ENCODE data around the gene FUS. TPM values are rescaled to one million over a fixed set of nuclear protein-coding genes. Genes with fewer than 3 reads are reported as not detected.

The FUS gene
- total and polyA plus RNA-seq, 2 of the 13 experiments (the other 11 are each of a cell fraction or from before 2014, with no cell fraction given) = 68.1 to 168 TPM

DNA sequence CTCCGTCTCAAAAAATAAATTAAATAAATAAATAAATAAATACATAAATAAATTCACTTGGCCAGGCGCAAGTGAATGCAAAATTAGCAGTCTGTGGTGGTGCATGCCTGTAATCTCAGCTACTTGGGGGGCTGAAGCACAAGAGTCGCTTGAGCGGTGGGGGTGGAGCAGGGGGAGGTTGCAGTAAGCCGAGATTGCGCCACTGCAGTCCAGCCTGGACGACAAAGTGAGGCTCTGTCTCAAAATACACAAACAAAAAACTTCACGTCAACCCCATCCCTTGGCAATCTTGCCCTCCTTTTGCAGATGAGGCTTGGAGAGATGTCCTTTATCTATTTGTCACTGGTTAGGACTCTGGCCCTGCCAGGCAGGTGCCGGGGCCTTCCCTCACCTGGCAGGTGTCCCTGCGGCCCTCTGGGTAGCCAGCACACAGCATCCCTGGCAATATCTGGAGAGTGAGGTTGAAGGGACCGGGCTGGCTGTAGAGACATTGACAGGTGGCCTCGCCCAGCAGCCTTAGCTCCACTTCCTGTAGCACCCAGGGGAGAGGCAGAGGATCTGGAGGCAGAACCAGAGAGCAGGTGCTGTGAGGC is 34.4 kb upstream of the FUS start (continued):
- TF ChIP-seq ZNF737 (CRISPR knock-in tag; IDR thresholded peaks at IDR 0.05; ENCODE audit: borderline replicate concordance) (no peak), MAZ (IDR thresholded peaks at IDR 0.05; ENCODE audit: borderline replicate concordance, low read depth, low read length) (peak; percentile 78), MAZ (CRISPR knock-in tag; IDR thresholded peaks at IDR 0.05; ENCODE audit: low read depth) (no peak), ZNF510 (CRISPR knock-in tag; IDR thresholded peaks at IDR 0.05; ENCODE audit: low read depth) (no peak)
- TF ChIP-seq, protein P1, sequence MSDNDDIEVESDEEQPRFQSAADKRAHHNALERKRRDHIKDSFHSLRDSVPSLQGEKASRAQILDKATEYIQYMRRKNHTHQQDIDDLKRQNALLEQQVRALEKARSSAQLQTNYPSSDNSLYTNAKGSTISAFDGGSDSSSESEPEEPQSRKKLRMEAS (IDR thresholded peaks at IDR 0.05) = peak; percentile 29; the same call in 1 of the 2 replicates

DNA sequence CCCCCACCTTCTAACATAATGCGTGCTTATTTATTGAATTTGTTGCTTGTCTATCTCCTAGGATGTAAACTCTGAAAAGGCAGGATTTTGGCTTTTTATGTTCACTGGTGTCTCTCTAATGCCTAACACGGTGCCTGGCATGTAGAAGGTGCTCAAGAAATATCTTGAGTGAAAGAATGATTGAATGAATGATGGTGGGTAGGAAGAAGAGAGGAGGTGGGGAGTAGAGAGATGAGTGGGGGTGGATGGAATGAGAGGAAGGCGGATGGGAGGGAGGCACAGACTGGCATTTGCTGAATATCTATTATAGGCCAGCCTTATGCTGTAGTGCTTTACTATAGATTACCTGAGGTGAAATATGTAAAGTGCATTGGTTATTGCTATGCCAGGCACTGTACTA is 32.4 kb upstream of the FUS start:
- POLR2A ChIA-PET = interaction anchor here (0.6 to 1.6 kb wide), 2 partner anchors 9 to 30 kb away, joined by 3 read pairs; partner anchors contain the start of gene KAT8
- H4K20me1 ChIP-seq (ENCODE audit: insufficient read depth, low read length) = no peaks in the 10 kb centered on the region
- no peaks in the 10 kb centered on the region for H3K9me3 ChIP-seq (ENCODE audit: low read length)
- intact Hi-C loops (cut with micrococcal nuclease; ENCODE audit: unreplicated experiment) (loop anchor here (10.0 kb wide), 1 partner anchor 193 kb away; the partner anchor contains the start of gene SETD1A), in situ Hi-C loops (cut with HindIII; ENCODE audit: extremely low pct_ligation_motif_present, low pct_unique_long_range_greater_than_20kb) (no loop called here)
- ATAC-seq = no peak
- TF ChIP-seq AGO2 (optimal IDR thresholded peaks at IDR 0.05; ENCODE audit: low read depth, low read length) = no peak
- TF ChIP-seq MED13 (CRISPR knock-in tag; IDR thresholded peaks at IDR 0.05) = no peak
- TF ChIP-seq RFXANK (CRISPR knock-in tag; IDR thresholded peaks at IDR 0.05) = no peak
- TF ChIP-seq, protein P2, sequence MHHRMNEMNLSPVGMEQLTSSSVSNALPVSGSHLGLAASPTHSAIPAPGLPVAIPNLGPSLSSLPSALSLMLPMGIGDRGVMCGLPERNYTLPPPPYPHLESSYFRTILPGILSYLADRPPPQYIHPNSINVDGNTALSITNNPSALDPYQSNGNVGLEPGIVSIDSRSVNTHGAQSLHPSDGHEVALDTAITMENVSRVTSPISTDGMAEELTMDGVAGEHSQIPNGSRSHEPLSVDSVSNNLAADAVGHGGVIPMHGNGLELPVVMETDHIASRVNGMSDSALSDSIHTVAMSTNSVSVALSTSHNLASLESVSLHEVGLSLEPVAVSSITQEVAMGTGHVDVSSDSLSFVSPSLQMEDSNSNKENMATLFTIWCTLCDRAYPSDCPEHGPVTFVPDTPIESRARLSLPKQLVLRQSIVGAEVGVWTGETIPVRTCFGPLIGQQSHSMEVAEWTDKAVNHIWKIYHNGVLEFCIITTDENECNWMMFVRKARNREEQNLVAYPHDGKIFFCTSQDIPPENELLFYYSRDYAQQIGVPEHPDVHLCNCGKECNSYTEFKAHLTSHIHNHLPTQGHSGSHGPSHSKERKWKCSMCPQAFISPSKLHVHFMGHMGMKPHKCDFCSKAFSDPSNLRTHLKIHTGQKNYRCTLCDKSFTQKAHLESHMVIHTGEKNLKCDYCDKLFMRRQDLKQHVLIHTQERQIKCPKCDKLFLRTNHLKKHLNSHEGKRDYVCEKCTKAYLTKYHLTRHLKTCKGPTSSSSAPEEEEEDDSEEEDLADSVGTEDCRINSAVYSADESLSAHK (CRISPR knock-in tag; IDR thresholded peaks at IDR 0.05; ENCODE audit: borderline replicate concordance) = no peak
- no peak for TF ChIP-seq FOXP1 (IDR thresholded peaks at IDR 0.05)
- TF ChIP-seq FOXP1 (CRISPR knock-in tag; IDR thresholded peaks at IDR 0.05) = no peak
- CTCF ChIA-PET (ENCODE audit: low intra/inter-chr PET ratio, low total read pairs) = no interaction called here
- peaks cover 0 to 33% of the 10 kb centered on the region in 2 experiments; a peak in 4 of 5 replicates for H3K27me3 ChIP-seq (ENCODE audit: control insufficient read depth in 1 of 2, insufficient read depth in 2 of 2, low read length in 2 of 2)
- no peak overlapping the region for H2AFZ ChIP-seq (ENCODE audit: low read length)
- FAIRE-seq = no peak
- peaks cover 48% of the 10 kb centered on the region for H3K4me1 ChIP-seq (ENCODE audit: insufficient read depth, low read length)
- H3K36me3 ChIP-seq (replicated peaks in 1 of 2; ENCODE audit: control insufficient read depth in 1 of 2, insufficient read depth in 2 of 2, low read length in 2 of 2) = no peaks in the 10 kb centered on the region
- no peak overlapping the region for H3K4me2 ChIP-seq (ENCODE audit: low read depth, low read length)
- 46% methylated on average over 3 of the region's 3 CpGs for WGBS (ENCODE audit: low lambda C conversion rate)
- no peak overlapping the region for H3K4me3 ChIP-seq (replicated peaks in 1 of 3; ENCODE audit: insufficient read depth in 1 of 3, low read depth in 2 of 3, low read length in 3 of 3)
- no peak overlapping the region for H3K27ac ChIP-seq (ENCODE audit: extremely low read length, insufficient read depth, low read length)
- DNase-seq (ENCODE audit: low spot score) = no peak
- H3K79me2 ChIP-seq (ENCODE audit: insufficient read depth, low read length) = no peaks in the 10 kb centered on the region
- no peak overlapping the region for H3K9ac ChIP-seq (ENCODE audit: insufficient read depth, low read depth, low read length)
- BruUV-seq (replicated peaks) = no TSS peak

Measured in HepG2 (cell line).